Measurements from ENCODE around the gene LENG8. TPM values are rescaled to one million over a fixed set of nuclear protein-coding genes. Genes with fewer than 3 reads are reported as not detected.

Gene LENG8
- total RNA-seq, 1 experiment from 2014 or later: 148 TPM

DNA sequence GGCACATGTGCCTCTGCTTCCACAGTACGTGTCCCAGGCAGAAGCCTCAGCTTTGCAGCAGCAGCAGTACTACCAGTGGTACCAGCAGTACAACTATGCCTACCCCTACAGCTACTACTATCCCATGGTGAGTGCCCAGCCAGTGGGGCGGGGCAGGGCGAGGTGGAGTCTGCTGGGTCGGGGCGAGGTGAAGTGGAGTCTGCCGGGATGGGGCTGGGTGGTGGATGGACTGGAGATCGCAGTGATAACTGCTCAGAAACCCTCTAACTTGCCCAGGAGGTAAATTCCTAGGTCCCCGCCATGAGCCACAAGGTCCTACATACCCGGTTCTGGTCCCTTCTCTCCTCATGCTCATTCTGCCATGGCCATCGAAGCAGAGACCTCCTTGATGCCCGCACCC is 3.6 kb downstream of the LENG8 start:
- H3K27ac ChIP-seq (ENCODE audit: insufficient read length, low read depth, low read length): no peak overlapping the region
- no peak overlapping the region for H2BK20ac ChIP-seq (ENCODE audit: low read depth, low read length, poor library complexity, severe bottlenecking)
- H3K14ac ChIP-seq (ENCODE audit: insufficient read depth, low read length): no peak overlapping the region
- no peak overlapping the region for H4K8ac ChIP-seq (replicated peaks; ENCODE audit: insufficient read length, low read depth, low read length)
- no peak overlapping the region for H3K18ac ChIP-seq (ENCODE audit: insufficient read length, low read depth, low read length)
- peaks cover 9% of the 10 kb centered on the region for H3K23me2 ChIP-seq (ENCODE audit: insufficient read length, low read depth, low read length, poor library complexity, severe bottlenecking)
- no peak overlapping the region for H2BK15ac ChIP-seq (ENCODE audit: low read depth, low read length)
- no peaks in the 10 kb centered on the region for H3K27me3 ChIP-seq (ENCODE audit: insufficient read depth, low read length)
- peaks cover 4 to 10% of the 10 kb centered on the region in 2 experiments; a peak in 2 of 5 replicates for H3K9me3 Mint-ChIP-seq
- no peak overlapping the region for H3T11ph ChIP-seq (ENCODE audit: low read length)
- no peak overlapping the region for H4K5ac ChIP-seq (ENCODE audit: insufficient read length, low read depth, low read length)
- TF ChIP-seq, protein P1, sequence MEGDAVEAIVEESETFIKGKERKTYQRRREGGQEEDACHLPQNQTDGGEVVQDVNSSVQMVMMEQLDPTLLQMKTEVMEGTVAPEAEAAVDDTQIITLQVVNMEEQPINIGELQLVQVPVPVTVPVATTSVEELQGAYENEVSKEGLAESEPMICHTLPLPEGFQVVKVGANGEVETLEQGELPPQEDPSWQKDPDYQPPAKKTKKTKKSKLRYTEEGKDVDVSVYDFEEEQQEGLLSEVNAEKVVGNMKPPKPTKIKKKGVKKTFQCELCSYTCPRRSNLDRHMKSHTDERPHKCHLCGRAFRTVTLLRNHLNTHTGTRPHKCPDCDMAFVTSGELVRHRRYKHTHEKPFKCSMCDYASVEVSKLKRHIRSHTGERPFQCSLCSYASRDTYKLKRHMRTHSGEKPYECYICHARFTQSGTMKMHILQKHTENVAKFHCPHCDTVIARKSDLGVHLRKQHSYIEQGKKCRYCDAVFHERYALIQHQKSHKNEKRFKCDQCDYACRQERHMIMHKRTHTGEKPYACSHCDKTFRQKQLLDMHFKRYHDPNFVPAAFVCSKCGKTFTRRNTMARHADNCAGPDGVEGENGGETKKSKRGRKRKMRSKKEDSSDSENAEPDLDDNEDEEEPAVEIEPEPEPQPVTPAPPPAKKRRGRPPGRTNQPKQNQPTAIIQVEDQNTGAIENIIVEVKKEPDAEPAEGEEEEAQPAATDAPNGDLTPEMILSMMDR (conservative IDR thresholded peaks at IDR 0.05): no peak
- no peak overlapping the region for H3K23ac ChIP-seq (ENCODE audit: insufficient read length, low read depth, low read length)
- 0 out of 2 replicates have a peak, but pooled peaks cover 2% of the 10 kb centered on the region for H3K4me1 ChIP-seq (ENCODE audit: insufficient read depth, low read length)
- H3K27ac Mint-ChIP-seq: no peak overlapping the region
- DNase-seq: no peak
- peaks cover 10% of the 10 kb centered on the region for H3K79me1 ChIP-seq (ENCODE audit: insufficient read depth, low read depth, low read length, poor library complexity, severe bottlenecking)
- H3K4ac ChIP-seq (ENCODE audit: low read depth, low read length): no peak overlapping the region
- H3K27me3 Mint-ChIP-seq (ENCODE audit: low read depth): no peaks in the 10 kb centered on the region
- H3K4me2 ChIP-seq (ENCODE audit: insufficient read depth, insufficient read length, low read length): no peak overlapping the region
- peaks cover 44 to 70% (median 67%) of the 10 kb centered on the region in 3 experiments for H3K36me3 Mint-ChIP-seq (ENCODE audit: insufficient read depth in 1 of 3, low read depth in 3 of 3)
- no CpG with 5 or more reads among the region's 11 CpGs for WGBS (ENCODE audit: extremely low coverage, insufficient read length, low lambda C conversion rate)
- no peak overlapping the region for H2BK5ac ChIP-seq (ENCODE audit: insufficient read length, low read length)
- peaks cover 16 to 23% of the 10 kb centered on the region in 2 experiments for H3K4me1 Mint-ChIP-seq
- H3K79me2 ChIP-seq (ENCODE audit: insufficient read depth, low read length): peaks cover 17% of the 10 kb centered on the region
- H2AK5ac ChIP-seq (ENCODE audit: insufficient read length, low read length): no peak overlapping the region
- H3K9me3 ChIP-seq (ENCODE audit: control insufficient read depth, low read depth, low read length): no peaks in the 10 kb centered on the region
- no peak overlapping the region for H2BK12ac ChIP-seq (ENCODE audit: insufficient read length, low read depth, low read length)
- no peak overlapping the region for H3K56ac ChIP-seq (ENCODE audit: insufficient read length, low read depth, low read length)
- no peak overlapping the region for H2BK120ac ChIP-seq (ENCODE audit: low read depth, low read length, poor library complexity, severe bottlenecking)
- no peaks in the 10 kb centered on the region for H4K20me1 ChIP-seq (ENCODE audit: control insufficient read depth, insufficient read depth, insufficient read length)
- H2AFZ ChIP-seq (ENCODE audit: low read length): no peak overlapping the region
- H3K4me3 Mint-ChIP-seq: no peak overlapping the region
- H3K9ac ChIP-seq (ENCODE audit: extremely low read depth, insufficient read length, low read length): no peak overlapping the region
- H4K91ac ChIP-seq (ENCODE audit: insufficient read length, low read depth, low read length): no peak overlapping the region

Measured in H9 (cell line).